Activated gamma-delta T cell treated with Interleukin-2 at 50 U/mL for 16 hours (primary cell): ENCODE data around the gene NDUFB3.

ENCODE experiments used
- DNase-seq: peaks from one replicate; pipeline ENCODE4 v3.0.0-alpha.2; 2020

Gene NDUFB3

DNA sequence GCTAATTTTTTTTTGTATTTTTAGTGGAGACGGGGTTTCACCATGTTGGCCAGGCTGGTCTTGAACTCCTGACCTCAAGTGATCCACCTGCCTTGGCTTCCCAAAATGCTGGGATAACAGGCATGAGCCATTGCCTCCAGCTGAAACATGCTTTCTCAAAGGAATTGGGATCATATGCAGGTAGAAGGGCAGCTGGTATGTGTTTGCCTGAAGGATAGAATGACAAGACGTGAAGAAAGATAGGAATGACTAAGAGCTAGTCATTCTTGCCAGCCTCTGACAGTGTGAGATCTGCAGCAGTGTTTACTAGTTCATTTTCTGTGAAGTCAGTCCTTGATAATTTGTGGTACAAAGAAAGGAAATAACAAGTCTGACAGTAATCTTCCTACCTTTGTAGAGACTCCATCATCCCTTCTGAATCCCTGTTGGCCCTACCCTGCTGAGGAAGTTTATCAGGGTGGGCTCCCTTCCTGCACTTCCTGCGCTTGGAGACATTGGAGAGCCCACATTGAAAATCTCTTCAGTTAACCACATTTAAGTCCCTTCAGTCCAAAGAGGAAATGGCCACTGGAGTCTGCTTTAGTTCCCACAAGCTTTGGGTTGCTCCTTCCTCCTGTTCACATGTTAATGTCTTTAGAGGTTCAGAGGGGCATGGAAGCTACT, 58.9 kb downstream of the NDUFB3 start:
- DNase-seq = no peak

DNA sequence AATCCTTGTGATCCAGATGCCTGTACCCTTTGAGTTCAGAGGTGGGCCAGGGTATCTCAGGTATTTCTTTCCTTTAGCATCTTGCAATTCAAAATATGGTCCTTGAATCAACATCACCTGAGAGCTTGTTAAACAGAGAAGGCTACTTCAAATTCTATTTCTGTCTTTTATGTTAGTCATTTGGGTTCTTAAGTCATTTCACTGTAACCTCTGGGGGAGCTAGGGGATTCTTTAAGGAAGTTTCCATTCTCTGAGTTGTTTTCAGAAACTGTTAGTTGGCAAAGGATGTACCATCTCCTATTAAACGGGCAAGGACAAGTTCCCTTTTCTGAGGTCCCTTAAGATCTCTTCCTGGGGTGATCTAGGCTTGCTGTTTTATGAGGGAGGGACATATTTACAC, 60.7 kb downstream of the NDUFB3 start:
- no peak for DNase-seq
